ENCODE measurements around the gene COPE.
"Not testable (repeated sequence)": the region's sequence is repeated elsewhere in the genome, so short reads cannot be mapped to it uniquely, and the experiment has no call there.

Gene COPE

GRCh38 chr19:18939922-18940768 lies 21.0 kb upstream of the COPE start:
- DNase-seq = peak; percentile 21

GRCh38 chr19:18939163-18939562 lies 20.0 kb upstream of the COPE start:
- DNase-seq = no peak

- DNase-seq = no peak
These were observed 14.1 kb upstream of the COPE start for GRCh38 chr19:18933297-18933696.

DNA sequence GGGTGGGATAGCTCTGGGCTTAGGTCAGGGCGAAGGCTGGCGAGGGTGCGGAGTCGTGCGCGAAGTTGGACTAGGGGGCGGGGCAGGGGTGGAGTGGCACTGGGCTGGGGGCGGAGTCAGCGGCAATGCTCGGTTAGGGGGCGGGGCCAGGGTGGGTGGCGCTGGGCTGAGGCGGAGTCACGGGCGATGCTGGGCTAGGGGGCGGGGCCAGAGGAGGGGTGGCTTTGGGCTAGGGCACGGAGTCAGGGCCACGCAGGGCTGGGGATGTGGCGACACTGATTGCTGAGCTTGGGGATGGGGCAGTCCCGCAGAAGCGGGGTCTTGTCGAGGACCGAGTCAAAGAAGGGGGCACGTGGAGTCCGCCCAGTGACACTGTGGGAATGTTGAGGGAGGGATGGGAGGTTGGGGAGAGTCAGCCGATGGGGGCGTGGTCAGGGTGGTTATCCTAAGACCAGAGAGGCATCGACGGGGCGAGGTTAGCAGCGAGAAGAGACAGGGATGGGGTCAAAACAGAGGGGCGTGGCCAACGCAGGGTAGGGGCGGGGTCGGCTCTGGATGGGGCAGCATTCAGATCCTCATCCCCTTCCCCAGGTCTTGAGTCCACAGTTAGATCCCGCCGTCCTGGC lies 13.1 kb upstream of the COPE start:
- DNase-seq = peak; percentile 28

GRCh38 chr19:18931316-18932162 lies 12.4 kb upstream of the COPE start:
- DNase-seq = no peak

DNA sequence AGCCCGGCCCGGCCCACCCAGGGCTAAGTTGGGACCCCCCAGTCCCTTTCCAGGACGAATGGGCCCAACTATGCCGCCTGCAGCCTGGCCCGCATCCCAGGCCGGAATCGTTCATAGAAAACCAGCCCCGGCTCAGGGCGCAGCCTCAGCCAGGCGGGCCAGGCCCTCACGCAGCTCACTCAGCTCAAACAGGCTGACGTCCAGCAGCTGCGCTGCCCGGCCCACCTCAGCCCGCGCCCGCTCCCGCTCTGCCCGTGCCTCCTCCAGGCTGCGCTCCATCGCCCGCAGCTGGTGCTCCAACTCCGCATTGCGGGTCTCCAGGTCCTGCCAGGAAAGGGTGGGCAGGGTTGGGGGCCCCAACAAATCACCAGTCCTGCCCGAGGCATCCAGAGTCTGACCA lies 10.1 kb upstream of the COPE start:
- no peak for DNase-seq

- DNase-seq = no peak
These were observed 9.0 kb upstream of the COPE start for GRCh38 chr19:18928018-18928805.

DNA sequence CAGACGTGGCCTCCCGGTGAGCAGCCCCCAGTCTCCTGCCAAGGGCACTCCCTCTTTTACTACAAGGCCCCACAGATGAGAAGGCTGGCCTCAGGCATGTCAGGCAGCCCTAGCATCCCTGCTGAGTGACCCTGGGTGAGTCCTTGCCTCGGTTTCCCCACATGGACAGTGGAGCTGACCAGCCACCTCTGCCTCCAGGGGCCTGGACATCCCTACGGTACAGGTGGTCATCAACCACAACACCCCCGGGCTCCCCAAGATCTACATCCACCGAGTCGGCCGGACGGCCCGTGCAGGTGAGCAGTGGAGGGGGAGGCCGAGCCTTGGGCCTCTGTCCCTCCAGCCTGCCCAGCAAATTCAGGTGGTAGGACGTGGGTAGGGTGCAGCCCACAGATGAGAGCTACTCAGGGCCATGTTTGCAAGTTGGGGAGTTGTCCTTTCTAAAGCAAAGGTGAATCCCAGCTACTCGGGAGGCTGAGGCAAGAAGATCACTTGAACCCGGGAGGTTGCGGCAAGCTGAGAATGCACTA lies 5.6 kb upstream of the COPE start:
- DNase-seq = no peak

DNA sequence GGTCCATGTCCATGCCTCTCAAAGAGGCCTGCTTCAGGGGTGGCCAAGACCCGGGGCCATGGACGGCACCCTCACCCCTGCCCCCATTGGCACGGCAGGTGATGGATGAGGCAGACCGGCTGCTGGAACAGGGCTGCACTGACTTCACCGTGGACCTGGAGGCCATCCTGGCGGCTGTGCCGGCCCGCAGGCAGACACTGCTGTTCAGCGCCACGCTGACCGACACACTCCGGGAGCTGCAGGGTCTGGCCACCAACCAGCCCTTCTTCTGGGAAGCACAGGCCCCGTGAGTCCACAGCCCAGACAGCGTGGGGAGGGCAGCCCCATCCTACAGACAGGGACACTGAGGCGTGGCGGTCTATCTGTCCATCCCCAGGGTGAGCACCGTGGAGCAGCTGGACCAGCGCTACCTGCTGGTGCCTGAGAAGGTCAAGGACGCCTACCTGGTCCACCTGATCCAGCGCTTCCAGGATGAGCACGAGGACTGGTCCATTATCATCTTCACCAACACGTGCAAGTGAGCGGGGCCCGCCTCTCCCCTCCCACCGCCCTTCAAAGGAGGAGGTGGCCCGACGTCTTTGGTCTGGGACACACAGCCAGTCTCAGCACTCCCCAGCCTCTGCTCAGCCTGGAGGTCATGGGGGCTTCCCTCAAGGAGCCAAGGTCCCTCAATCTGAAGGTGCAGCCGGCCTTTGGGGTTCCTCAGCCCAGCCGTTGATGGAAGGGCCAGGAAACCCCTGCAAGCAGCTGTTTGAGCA lies 3.2 kb upstream of the COPE start:
- DNase-seq = no peak

- DNase-seq = no peak
These were observed 2.4 kb upstream of the COPE start for GRCh38 chr19:18921593-18921992.

DNA sequence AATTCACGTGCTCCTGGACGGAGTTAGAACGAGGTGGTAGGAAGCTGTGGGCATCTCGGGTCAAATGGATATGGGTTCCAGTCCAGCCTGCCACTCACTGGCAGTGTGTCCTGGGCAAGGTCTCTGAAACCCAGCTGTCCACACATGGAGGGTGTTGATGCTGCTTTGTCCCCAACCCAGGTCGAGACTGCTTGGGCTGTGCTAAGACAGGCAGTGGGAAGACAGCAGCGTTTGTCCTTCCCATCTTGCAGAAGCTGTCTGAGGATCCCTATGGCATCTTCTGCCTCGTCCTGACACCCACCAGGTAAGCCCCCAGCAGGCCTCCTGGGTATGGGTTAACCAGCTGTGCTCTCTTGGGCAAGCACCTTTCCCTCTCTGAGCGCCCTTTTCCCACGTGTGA lies 1.2 kb upstream of the COPE start:
- no peak for DNase-seq

GRCh38 chr19:18919900-18920214 lies 670 bp upstream of the COPE start:
- no peak for DNase-seq

- not testable (repeated sequence) for DNase-seq
These were observed 1.6 kb downstream of the COPE start for GRCh38 chr19:18917593-18917992.

DNA sequence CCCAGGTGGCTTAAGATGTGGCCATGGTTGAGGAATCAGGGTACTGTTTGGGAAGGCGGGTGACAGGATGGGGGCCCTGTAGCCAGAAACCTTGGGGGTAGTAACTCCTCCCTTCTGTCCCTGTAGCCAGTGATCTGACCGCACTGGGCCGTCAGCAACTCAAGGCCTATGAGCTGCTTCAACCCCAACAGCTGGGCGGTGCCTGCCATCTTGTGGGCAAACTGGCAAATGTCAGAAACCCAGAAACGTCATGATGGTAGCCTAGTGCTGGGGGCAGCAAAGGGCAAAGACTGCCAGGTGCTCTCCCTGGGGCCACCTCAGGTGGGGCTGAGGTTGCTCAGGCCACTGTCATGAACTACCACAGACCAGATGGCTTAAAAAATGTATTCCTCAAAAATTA lies 3.5 kb downstream of the COPE start:
- DNase-seq = peak; percentile 62

DNA sequence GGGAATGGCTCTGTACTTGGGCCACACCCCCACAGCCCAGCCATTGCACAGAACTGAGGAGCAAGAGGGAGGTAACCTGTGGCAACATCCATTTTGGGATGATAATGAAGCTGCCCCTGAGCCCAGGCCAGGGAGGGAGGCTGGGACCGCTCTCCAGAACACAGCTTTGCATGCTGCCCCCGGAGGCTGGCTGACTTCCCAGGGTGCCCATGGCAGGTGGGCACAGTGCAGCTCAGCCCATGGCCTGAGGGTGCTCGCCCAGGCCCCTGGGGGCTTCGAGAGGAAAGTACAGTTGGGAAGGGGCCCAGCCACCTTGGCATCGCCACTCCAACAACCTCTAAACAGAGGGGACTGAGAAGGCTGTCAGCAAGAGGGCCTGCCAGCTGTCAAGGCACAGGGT lies 5.7 kb downstream of the COPE start:
- DNase-seq = no peak

DNA sequence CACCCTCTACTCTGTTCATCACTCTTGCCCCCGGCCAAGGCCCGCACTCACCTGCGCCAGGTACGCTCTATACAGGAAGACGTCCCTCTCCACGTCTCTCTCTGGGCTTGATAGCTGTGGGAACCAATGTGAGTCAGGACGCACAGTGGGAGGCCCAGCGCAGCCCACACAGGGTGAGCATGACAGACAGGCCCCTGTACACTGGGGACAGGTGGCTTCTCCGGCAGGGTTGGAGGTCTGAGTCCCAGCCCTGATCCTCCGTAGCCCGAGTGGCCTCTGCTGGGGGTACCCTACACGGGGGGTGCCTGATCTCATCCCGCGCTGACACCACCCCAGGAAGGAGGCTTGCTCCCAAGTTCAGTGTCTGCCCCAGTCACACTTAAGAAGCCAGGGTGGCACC lies 6.3 kb downstream of the COPE start:
- DNase-seq = no peak

DNA sequence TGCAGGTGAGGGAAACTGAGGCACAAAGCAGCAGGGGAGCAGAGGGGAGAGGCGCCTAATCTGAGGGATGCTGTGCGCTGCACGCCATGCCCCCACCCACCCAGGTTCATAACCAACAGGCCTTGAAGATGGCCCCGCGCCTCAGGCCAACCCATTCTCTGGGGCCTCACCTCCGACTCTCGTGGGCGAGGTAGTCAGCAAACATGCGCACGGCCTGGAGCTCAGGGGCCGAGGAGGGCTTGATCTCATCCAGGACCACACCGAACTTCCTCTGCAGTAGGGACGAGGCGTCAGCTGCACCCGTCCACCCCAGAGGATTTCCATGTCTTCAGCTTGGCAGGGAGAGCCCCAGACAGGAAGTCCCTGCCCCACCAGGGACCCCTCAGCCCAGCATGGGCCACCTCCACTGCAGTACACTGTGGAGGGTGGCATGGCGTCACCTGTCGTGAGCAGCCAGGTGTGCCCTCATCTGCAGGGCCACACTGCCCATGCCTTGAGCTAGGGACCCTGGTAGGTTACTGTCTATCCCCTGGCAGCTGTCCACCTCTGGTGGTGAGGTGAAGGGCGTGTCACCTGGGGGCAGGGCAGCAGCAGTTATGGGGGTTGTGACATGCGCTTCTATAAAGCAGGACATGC lies 8.3 kb downstream of the COPE start:
- DNase-seq = no peak

GRCh38 chr19:18910010-18910409 lies 9.2 kb downstream of the COPE start:
- DNase-seq = no peak

- DNase-seq = no peak
These were observed 10.1 kb downstream of the COPE start for GRCh38 chr19:18908917-18909619.

DNA sequence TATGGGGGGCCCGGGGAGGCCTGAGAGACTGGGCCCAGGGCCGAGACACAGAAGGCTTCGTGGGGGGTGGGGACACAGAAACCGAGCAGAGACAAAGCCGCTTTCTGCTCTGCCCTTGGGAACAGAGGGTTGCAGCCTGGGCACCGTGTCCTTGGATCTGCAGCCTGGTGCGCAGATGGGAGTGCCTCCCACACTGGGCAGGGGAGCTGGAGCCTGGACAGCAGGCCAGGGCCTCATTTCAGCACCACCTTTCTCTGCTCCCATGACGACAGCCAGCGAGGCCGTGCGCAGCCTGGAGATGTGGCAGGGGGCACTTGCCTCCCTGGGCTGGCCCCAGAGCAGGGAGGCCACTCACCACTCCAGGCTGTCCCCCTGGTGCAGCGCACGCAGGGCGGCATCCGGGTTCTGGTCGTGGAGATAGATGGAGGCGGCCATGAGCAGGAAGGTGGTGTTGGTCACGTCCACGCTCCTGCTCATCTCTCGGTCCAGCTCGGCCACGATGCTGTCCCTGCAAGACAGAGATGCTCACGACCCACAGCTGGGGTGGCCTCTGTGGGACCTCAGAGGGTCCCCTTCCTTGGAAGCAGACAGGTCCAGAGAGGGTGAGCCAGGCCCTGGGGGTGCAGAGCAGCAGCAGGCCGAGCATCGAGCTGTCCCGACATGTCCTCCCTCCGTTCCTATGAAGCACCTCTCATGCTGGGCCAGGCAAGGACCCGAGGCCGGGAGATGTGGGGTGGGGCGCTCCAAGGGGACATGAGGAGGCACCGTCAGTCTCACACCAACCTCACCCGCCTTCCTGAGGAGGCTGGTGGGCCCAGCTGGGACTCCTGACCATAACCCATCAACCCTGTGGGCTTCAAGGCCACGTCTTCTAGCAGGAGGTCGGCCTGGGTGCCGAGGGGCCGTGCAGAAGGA lies 12.3 kb downstream of the COPE start:
- DNase-seq = no peak

Measured in DMS53 (cell line).